GM10248 (cell line): ENCODE data around the gene PLEKHA7.

Experiments
- CTCF ChIA-PET: fragments of 300-600 bp; sonication (Branson Sonifier 250); formaldehyde crosslinking; extraction: SDS; loops from one replicate; lab custom pipeline; 2021; ENCODE audit warnings: antibody characterized with exemption; lab: Yijun Ruan, JAX
- POLR2A ChIA-PET: fragments of 350-650 bp; sonication (Branson Sonifier 250); formaldehyde crosslinking; extraction: SDS; loops from one replicate; lab custom pipeline; 2020; ENCODE audit warnings: antibody characterized with exemption; lab: Yijun Ruan, JAX
- DNase-seq: peaks from one replicate; pipeline ENCODE4 v3.0.0; 2012; ENCODE audit errors: extremely low spot score
- TF ChIP-seq, protein P1 (sequence below): IDR thresholded peaks from 2 replicates; pipeline ENCODE4 v1.5.1; 2012; ENCODE audit warnings: mild to moderate bottlenecking, low read depth; ENCODE audit errors: extremely low read depth, missing control alignments, control extremely low read depth

The PLEKHA7 gene

DNA sequence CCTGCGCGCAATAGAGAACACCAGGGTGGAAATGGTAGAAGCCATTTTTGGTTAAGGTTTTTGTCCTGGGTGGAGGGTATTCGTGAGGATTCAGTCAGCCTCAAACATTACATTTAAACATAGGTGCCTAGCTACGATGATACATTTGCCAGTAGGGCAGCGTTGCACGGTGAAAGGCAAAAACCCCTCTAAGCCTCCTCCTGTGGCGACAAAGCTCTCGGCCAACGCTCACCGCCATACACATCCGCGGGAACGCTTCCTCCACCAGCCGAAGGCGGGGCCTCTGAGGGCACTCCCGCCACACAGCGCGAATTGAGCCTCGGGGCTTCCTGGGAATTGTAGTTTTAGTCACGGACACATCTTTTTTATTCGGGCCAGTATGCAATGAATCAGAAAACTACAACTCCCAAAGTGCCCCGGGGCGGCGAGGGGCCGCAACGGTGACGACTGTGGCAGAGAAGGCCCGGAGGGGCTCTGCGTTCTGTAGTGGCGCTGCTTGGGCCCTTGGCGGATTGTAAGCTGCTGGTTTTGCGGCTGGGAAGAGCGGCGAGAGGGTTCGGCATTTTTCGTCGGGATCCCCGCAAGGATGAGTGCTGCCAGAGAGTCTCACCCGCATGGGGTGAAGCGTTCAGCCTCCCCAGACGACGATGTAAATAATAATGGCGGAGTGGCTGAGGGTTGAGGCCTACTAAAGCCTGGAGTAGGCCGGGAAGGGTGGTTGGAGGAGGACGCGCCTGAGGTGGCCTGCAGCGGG is 275.8 kb downstream of the PLEKHA7 start, which contains the start of gene C11orf58:
Gene C11orf58, plus strand, starts transcription at position 455 of the 754 bp plus-strand sequence. Its CDS starts 132 bp downstream, at position 587.
- TF ChIP-seq, protein P1, sequence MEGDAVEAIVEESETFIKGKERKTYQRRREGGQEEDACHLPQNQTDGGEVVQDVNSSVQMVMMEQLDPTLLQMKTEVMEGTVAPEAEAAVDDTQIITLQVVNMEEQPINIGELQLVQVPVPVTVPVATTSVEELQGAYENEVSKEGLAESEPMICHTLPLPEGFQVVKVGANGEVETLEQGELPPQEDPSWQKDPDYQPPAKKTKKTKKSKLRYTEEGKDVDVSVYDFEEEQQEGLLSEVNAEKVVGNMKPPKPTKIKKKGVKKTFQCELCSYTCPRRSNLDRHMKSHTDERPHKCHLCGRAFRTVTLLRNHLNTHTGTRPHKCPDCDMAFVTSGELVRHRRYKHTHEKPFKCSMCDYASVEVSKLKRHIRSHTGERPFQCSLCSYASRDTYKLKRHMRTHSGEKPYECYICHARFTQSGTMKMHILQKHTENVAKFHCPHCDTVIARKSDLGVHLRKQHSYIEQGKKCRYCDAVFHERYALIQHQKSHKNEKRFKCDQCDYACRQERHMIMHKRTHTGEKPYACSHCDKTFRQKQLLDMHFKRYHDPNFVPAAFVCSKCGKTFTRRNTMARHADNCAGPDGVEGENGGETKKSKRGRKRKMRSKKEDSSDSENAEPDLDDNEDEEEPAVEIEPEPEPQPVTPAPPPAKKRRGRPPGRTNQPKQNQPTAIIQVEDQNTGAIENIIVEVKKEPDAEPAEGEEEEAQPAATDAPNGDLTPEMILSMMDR = no peak
- DNase-seq = peak; percentile 91
- ChIA-PET POLR2A (interaction anchor here (1.5 kb wide), 1 partner anchor 11 kb away, joined by 5 read pairs; no protein-coding TSS in a partner anchor), CTCF (interaction anchor here (0.6 to 1.5 kb wide), 3 partner anchors 15 to 1831 kb away, joined by 3 to 4 read pairs (median 3); no protein-coding TSS in a partner anchor)

DNA sequence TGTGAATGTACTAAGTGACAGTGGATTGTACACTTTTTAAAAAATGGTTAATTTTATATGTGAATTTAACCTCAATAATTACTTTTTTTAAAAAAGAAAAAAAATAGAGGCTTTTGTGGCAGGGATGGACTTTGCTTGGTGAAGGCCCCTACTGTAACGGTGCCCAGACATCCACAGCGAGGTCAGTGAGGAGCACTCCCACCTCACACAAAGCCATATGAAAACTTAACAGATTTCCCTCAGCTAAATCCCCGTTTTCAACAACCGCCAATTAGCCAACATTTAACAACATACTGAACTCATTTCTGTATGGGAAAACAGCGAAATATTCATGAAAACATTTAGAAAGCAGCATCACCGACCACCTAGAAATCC is 276.4 kb downstream of the PLEKHA7 start:
- no peak for DNase-seq
- CTCF ChIA-PET = interaction anchor here (0.6 to 1.5 kb wide), 3 partner anchors 15 to 1831 kb away, joined by 3 to 4 read pairs (median 3); no protein-coding TSS in a partner anchor
- TF ChIP-seq, protein P1 = no peak
- POLR2A ChIA-PET = interaction anchor here (1.5 kb wide), 1 partner anchor 12 kb away, joined by 5 read pairs; no protein-coding TSS in a partner anchor
